HEK293 (cell line): Measurements from ENCODE around the gene TAF8.

Experiments
- KLF10 ChIP-seq: fragments of 450-650 bp; IDR thresholded peaks from 2 replicates; pipeline ENCODE4 v1.5.1; 2018; ENCODE audit warnings: missing biosample characterization, mild to moderate bottlenecking, missing genetic modification characterization
- KLF7 ChIP-seq: fragments of 450-650 bp; formaldehyde crosslinking; IDR thresholded peaks from 2 replicates; pipeline ENCODE4 v1.5.1; 2016; ENCODE audit warnings: missing biosample characterization, missing genetic modification characterization, borderline replicate concordance
- SALL2 ChIP-seq: fragments of 450-650 bp; formaldehyde crosslinking; IDR thresholded peaks from 2 replicates; pipeline ENCODE4 v1.5.0; 2017; ENCODE audit warnings: missing biosample characterization, mild to moderate bottlenecking, missing genetic modification characterization, borderline replicate concordance
- SETDB1 ChIP-seq: IDR thresholded peaks from one replicate; pipeline ENCODE4 v1.6.1; 2017; ENCODE audit warnings: mild to moderate bottlenecking, low read length, moderate library complexity, mixed read lengths; ENCODE audit not compliant: insufficient read length
- TCF7L2 ChIP-seq: IDR thresholded peaks from 2 replicates; pipeline ENCODE4 v1.6.1; 2011; ENCODE audit warnings: low read depth, mild to moderate bottlenecking, inconsistent platforms, low read length, moderate library complexity, borderline replicate concordance
- TRIM28 ChIP-seq: IDR thresholded peaks from 2 replicates; pipeline ENCODE4 v1.6.1; 2011; ENCODE audit warnings: low read length, control low read depth, borderline replicate concordance
- YY1 ChIP-seq: fragments of 450-650 bp; formaldehyde crosslinking; IDR thresholded peaks from 2 replicates; pipeline ENCODE4 v1.5.1; 2018; ENCODE audit warnings: missing biosample characterization, missing genetic modification characterization
- ZBTB1 ChIP-seq: fragments of 450-650 bp; formaldehyde crosslinking; IDR thresholded peaks from 2 replicates; pipeline ENCODE4 v1.5.1; 2016; ENCODE audit warnings: missing biosample characterization, missing genetic modification characterization
- ZBTB20 ChIP-seq: fragments of 450-650 bp; formaldehyde crosslinking; IDR thresholded peaks from 2 replicates; pipeline ENCODE4 v1.5.1; 2016; ENCODE audit warnings: missing biosample characterization, missing genetic modification characterization
- ZNF174 ChIP-seq: fragments of 450-650 bp; formaldehyde crosslinking; IDR thresholded peaks from 2 replicates; pipeline ENCODE4 v1.5.0; 2017; ENCODE audit warnings: missing biosample characterization, mild to moderate bottlenecking, missing genetic modification characterization
- ZNF221 ChIP-seq: fragments of 450-650 bp; formaldehyde crosslinking; IDR thresholded peaks from 2 replicates; pipeline ENCODE4 v1.5.1; 2017; ENCODE audit warnings: missing biosample characterization, missing genetic modification characterization, borderline replicate concordance
- ZNF239 ChIP-seq: fragments of 450-650 bp; formaldehyde crosslinking; IDR thresholded peaks from 2 replicates; pipeline ENCODE4 v1.5.1; 2016; ENCODE audit warnings: missing biosample characterization, missing genetic modification characterization
- ZNF274 ChIP-seq, 2 experiments: fragments of 200-500 bp in 1 of 2; fragments of 450-650 bp in 1 of 2; sonication (Bioruptor generic) in 1 of 2; formaldehyde crosslinking in 1 of 2; IDR thresholded peaks; 2 replicates each; pipeline versions ENCODE4 v1.5.1 to v1.6.1; 2014 to 2016; ENCODE audit warnings: borderline replicate concordance in 1 of 2, inconsistent platforms in 1 of 2, low read length in 1 of 2, missing biosample characterization in 1 of 2, missing genetic modification characterization in 1 of 2
- ZNF292 ChIP-seq: fragments of 450-650 bp; formaldehyde crosslinking; IDR thresholded peaks from 2 replicates; pipeline ENCODE4 v1.5.1; 2016; ENCODE audit warnings: low read depth, missing biosample characterization, missing genetic modification characterization, borderline replicate concordance
- ZNF311 ChIP-seq: fragments of 450-650 bp; formaldehyde crosslinking; IDR thresholded peaks from 2 replicates; pipeline ENCODE4 v1.5.1; 2017; ENCODE audit warnings: missing biosample characterization, missing genetic modification characterization, borderline replicate concordance
- ZNF324 ChIP-seq: fragments of 450-650 bp; formaldehyde crosslinking; IDR thresholded peaks from 2 replicates; pipeline ENCODE4 v1.5.1; 2016; ENCODE audit warnings: missing biosample characterization, missing genetic modification characterization
- ZNF335 ChIP-seq: fragments of 450-650 bp; formaldehyde crosslinking; conservative IDR thresholded peaks from 2 replicates; pipeline ENCODE4 v1.5.1; 2016; ENCODE audit warnings: missing biosample characterization, missing genetic modification characterization
- ZNF416 ChIP-seq: fragments of 450-650 bp; formaldehyde crosslinking; IDR thresholded peaks from 2 replicates; pipeline ENCODE4 v1.5.1; 2016; ENCODE audit warnings: missing biosample characterization, missing genetic modification characterization
- ZNF530 ChIP-seq: fragments of 450-650 bp; formaldehyde crosslinking; IDR thresholded peaks from 2 replicates; pipeline ENCODE4 v1.5.1; 2016; ENCODE audit warnings: low read depth, missing biosample characterization, missing genetic modification characterization
- ZNF555 ChIP-seq: fragments of 450-650 bp; formaldehyde crosslinking; conservative IDR thresholded peaks from 2 replicates; pipeline ENCODE4 v1.5.1; 2017; ENCODE audit warnings: missing biosample characterization, mild to moderate bottlenecking, missing genetic modification characterization, inconsistent platforms
- ZNF610 ChIP-seq: fragments of 450-650 bp; formaldehyde crosslinking; IDR thresholded peaks from 2 replicates; pipeline ENCODE4 v1.5.1; 2016; ENCODE audit warnings: missing biosample characterization, missing genetic modification characterization, borderline replicate concordance
- ZNF621 ChIP-seq: fragments of 450-650 bp; formaldehyde crosslinking; IDR thresholded peaks from 2 replicates; pipeline ENCODE4 v1.5.1; 2017; ENCODE audit warnings: missing biosample characterization, missing genetic modification characterization
- ZNF624 ChIP-seq: fragments of 450-650 bp; formaldehyde crosslinking; IDR thresholded peaks from 2 replicates; pipeline ENCODE4 v1.5.1; 2017; ENCODE audit warnings: missing biosample characterization, missing genetic modification characterization
- ZNF670 ChIP-seq: fragments of 450-650 bp; formaldehyde crosslinking; IDR thresholded peaks from 2 replicates; pipeline ENCODE4 v1.5.1; 2016; ENCODE audit warnings: missing biosample characterization, missing genetic modification characterization, low read depth
- ZNF747 ChIP-seq: fragments of 450-650 bp; formaldehyde crosslinking; IDR thresholded peaks from 2 replicates; pipeline ENCODE4 v1.5.1; 2016; ENCODE audit warnings: missing biosample characterization, missing genetic modification characterization
- ZNF791 ChIP-seq: fragments of 450-650 bp; formaldehyde crosslinking; IDR thresholded peaks from 2 replicates; pipeline ENCODE4 v1.5.1; 2016; ENCODE audit warnings: missing biosample characterization, missing genetic modification characterization
- ZSCAN16 ChIP-seq: fragments of 450-650 bp; formaldehyde crosslinking; IDR thresholded peaks from 2 replicates; pipeline ENCODE4 v1.5.1; 2016; ENCODE audit warnings: missing biosample characterization, missing genetic modification characterization
- TF ChIP-seq, protein P1 (sequence below): fragments of 450-650 bp; formaldehyde crosslinking; IDR thresholded peaks from 2 replicates; pipeline ENCODE4 v1.5.1; 2016; ENCODE audit warnings: missing biosample characterization, missing genetic modification characterization, borderline replicate concordance
- TF ChIP-seq, protein P2 (sequence below): IDR thresholded peaks from 2 replicates; pipeline ENCODE4 v1.6.1; 2011; ENCODE audit warnings: mild to moderate bottlenecking, low read depth, low read length, borderline replicate concordance
- TF ChIP-seq, protein P3 (sequence below): fragments of 450-650 bp; formaldehyde crosslinking; IDR thresholded peaks from 2 replicates; pipeline ENCODE4 v1.5.1; 2016; ENCODE audit warnings: missing biosample characterization, missing genetic modification characterization

Gene TAF8

DNA sequence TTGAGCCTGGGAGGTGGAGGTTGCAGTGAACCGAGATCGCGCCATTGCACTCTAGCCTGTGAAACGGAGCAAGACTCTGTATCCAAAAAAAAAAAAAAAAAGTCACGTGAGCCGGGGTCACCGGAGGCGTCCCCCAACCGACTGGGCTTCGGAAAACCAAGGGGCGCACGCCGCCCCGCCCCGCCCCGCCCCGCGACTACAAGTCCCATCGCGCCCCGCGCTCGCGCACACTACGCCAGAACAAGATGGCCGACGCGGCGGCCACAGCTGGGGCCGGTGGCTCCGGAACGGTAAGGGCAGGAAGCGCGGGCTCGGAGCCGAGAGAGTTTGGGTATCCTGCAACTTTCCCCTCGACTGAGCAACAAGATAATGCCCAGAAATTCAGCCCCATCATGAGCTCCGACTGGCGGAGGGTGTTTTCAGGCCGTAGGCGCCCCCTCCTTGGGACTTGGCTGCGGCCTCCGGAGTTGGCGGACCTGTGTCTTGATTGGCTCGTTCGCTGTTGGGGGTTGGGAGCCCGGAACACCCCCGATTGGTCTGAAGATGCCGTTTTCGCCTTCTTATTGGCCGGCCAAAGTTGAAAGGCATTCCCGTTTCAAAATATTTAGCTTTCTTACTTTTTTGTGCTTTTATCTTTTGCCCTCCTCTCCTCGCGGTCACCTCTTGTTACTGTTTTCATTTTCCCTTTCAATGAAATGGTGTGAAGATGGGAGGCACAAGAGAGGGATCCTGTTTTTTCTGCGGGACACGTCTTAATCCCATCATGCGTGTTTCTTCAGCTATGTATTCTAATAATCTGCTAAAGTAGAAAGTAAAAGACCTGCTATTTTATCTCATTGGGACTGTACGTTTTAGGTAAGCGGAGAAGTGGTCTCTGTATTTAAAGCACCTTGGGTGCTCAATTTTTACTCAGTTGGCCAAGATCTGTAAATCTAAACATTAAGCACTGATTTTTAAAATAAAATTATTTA, at the start of gene TAF8 (continued):
- TF ChIP-seq TCF7L2 = peak; percentile 91
- TF ChIP-seq ZNF624 (tag by site-specific recombination) = no peak
- TF ChIP-seq KLF7 (tag by site-specific recombination) = no peak
- no peak for TF ChIP-seq ZNF791 (tag by site-specific recombination)
- TF ChIP-seq TRIM28 = no peak
- peak; percentile 91 for TF ChIP-seq KLF10
- TF ChIP-seq ZNF670 = no peak
- TF ChIP-seq ZNF747 = no peak
- peak; percentile 96 for TF ChIP-seq YY1 (tag by site-specific recombination)
- peak; percentile 65; the same call in 1 of the 2 replicates for TF ChIP-seq ZBTB20 (tag by site-specific recombination)
- TF ChIP-seq ZNF274 (IDR thresholded peaks at IDR 0.05; ENCODE audit: low read length) = no peak
- no peak for TF ChIP-seq ZNF274 (tag by site-specific recombination; IDR thresholded peaks at IDR 0.05; ENCODE audit: borderline replicate concordance)
- no peak for TF ChIP-seq ZSCAN16 (tag by site-specific recombination)
- no peak for TF ChIP-seq ZNF174 (tag by site-specific recombination)
- TF ChIP-seq ZBTB1 = no peak
- TF ChIP-seq ZNF530 = peak; percentile 67; the same call in 1 of the 2 replicates
- no peak for TF ChIP-seq ZNF311 (tag by site-specific recombination)
- no peak for TF ChIP-seq ZNF221 (tag by site-specific recombination)
- no peak for TF ChIP-seq ZNF292 (tag by site-specific recombination)
- TF ChIP-seq, protein P1, sequence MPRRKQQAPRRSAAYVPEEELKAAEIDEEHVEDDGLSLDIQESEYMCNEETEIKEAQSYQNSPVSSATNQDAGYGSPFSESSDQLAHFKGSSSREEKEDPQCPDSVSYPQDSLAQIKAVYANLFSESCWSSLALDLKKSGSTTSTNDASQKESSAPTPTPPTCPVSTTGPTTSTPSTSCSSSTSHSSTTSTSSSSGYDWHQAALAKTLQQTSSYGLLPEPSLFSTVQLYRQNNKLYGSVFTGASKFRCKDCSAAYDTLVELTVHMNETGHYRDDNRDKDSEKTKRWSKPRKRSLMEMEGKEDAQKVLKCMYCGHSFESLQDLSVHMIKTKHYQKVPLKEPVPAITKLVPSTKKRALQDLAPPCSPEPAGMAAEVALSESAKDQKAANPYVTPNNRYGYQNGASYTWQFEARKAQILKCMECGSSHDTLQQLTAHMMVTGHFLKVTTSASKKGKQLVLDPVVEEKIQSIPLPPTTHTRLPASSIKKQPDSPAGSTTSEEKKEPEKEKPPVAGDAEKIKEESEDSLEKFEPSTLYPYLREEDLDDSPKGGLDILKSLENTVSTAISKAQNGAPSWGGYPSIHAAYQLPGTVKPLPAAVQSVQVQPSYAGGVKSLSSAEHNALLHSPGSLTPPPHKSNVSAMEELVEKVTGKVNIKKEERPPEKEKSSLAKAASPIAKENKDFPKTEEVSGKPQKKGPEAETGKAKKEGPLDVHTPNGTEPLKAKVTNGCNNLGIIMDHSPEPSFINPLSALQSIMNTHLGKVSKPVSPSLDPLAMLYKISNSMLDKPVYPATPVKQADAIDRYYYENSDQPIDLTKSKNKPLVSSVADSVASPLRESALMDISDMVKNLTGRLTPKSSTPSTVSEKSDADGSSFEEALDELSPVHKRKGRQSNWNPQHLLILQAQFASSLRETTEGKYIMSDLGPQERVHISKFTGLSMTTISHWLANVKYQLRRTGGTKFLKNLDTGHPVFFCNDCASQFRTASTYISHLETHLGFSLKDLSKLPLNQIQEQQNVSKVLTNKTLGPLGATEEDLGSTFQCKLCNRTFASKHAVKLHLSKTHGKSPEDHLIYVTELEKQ (tag by site-specific recombination) = no peak
- peak; percentile 100 for TF ChIP-seq ZNF335 (tag by site-specific recombination)
- TF ChIP-seq ZNF621 (tag by site-specific recombination) = no peak
- no peak for TF ChIP-seq ZNF416 (tag by site-specific recombination)
- TF ChIP-seq ZNF610 (tag by site-specific recombination) = peak; percentile 78
- TF ChIP-seq SALL2 (tag by site-specific recombination) = no peak
- TF ChIP-seq, protein P2, sequence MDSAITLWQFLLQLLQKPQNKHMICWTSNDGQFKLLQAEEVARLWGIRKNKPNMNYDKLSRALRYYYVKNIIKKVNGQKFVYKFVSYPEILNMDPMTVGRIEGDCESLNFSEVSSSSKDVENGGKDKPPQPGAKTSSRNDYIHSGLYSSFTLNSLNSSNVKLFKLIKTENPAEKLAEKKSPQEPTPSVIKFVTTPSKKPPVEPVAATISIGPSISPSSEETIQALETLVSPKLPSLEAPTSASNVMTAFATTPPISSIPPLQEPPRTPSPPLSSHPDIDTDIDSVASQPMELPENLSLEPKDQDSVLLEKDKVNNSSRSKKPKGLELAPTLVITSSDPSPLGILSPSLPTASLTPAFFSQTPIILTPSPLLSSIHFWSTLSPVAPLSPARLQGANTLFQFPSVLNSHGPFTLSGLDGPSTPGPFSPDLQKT = no peak
- TF ChIP-seq, protein P3, sequence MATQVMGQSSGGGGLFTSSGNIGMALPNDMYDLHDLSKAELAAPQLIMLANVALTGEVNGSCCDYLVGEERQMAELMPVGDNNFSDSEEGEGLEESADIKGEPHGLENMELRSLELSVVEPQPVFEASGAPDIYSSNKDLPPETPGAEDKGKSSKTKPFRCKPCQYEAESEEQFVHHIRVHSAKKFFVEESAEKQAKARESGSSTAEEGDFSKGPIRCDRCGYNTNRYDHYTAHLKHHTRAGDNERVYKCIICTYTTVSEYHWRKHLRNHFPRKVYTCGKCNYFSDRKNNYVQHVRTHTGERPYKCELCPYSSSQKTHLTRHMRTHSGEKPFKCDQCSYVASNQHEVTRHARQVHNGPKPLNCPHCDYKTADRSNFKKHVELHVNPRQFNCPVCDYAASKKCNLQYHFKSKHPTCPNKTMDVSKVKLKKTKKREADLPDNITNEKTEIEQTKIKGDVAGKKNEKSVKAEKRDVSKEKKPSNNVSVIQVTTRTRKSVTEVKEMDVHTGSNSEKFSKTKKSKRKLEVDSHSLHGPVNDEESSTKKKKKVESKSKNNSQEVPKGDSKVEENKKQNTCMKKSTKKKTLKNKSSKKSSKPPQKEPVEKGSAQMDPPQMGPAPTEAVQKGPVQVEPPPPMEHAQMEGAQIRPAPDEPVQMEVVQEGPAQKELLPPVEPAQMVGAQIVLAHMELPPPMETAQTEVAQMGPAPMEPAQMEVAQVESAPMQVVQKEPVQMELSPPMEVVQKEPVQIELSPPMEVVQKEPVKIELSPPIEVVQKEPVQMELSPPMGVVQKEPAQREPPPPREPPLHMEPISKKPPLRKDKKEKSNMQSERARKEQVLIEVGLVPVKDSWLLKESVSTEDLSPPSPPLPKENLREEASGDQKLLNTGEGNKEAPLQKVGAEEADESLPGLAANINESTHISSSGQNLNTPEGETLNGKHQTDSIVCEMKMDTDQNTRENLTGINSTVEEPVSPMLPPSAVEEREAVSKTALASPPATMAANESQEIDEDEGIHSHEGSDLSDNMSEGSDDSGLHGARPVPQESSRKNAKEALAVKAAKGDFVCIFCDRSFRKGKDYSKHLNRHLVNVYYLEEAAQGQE (tag by site-specific recombination) = no peak
- peak; percentile 92 for TF ChIP-seq ZNF324 (tag by site-specific recombination)
- no peak for TF ChIP-seq SETDB1
- TF ChIP-seq ZNF555 = no peak
- no peak for TF ChIP-seq ZNF239 (tag by site-specific recombination)
